H1 (cell line): ENCODE measurements around the gene FGGY. TPM values are rescaled to one million over a fixed set of nuclear protein-coding genes. Genes with fewer than 3 reads are reported as not detected.

Experiments
- CTCF ChIA-PET: fragments of 300-600 bp; sonication (Branson Sonifier 250); formaldehyde crosslinking; loops from one replicate; lab custom pipeline; 2021; ENCODE audit not compliant: partially characterized antibody; lab: Charles Lee
- POLR2A ChIA-PET: fragments of 300-600 bp; sonication (Branson Sonifier 250); formaldehyde crosslinking; loops from one replicate; lab custom pipeline; 2021; ENCODE audit warnings: inconsistent platforms; ENCODE audit not compliant: partially characterized antibody; lab: Charles Lee
- DNase-seq, 2 experiments: peaks; one replicate each; pipeline versions ENCODE4 v3.0.0 to v3.0.0-alpha.2; 2010 to 2022; ENCODE audit warnings: low spot score in 2 of 2, low read depth in 1 of 2, mixed read lengths in 1 of 2
- FAIRE-seq: peaks from 2 replicates; lab custom pipeline; 2011; peaks lifted over from hg19 to GRCh38; lab: Jason Lieb, UNC
- H2AFZ ChIP-seq: 2 replicates; pipeline ENCODE4 v1.8.1; 2012; ENCODE audit warnings: low read length, inconsistent platforms
- H2AK5ac ChIP-seq: 2 replicates; pipeline ENCODE4 v1.6.1; 2013; ENCODE audit warnings: low read depth, low read length
- H2BK120ac ChIP-seq: replicated peaks from 2 replicates; pipeline ENCODE3; 2013; ENCODE audit warnings: low read depth, low read length, inconsistent platforms
- H2BK12ac ChIP-seq: 2 replicates; pipeline ENCODE4 v1.6.1; 2013; ENCODE audit warnings: low read depth, low read length
- H2BK15ac ChIP-seq: 2 replicates; pipeline ENCODE4 v1.6.1; 2013; ENCODE audit warnings: low read length
- H2BK20ac ChIP-seq: 2 replicates; pipeline ENCODE4 v1.6.1; 2013; ENCODE audit warnings: low read length
- H2BK5ac ChIP-seq: 2 replicates; pipeline ENCODE4 v1.6.1; 2013; ENCODE audit warnings: low read depth, low read length
- H3K14ac ChIP-seq: 2 replicates; pipeline ENCODE4 v1.6.1; 2013; ENCODE audit warnings: inconsistent platforms; ENCODE audit not compliant: insufficient read length
- H3K18ac ChIP-seq: 2 replicates; pipeline ENCODE4 v1.6.1; 2013; ENCODE audit warnings: low read length; ENCODE audit errors: extremely low read depth
- H3K23ac ChIP-seq: 2 replicates; pipeline ENCODE4 v1.6.1; 2013; ENCODE audit warnings: inconsistent platforms; ENCODE audit not compliant: insufficient read length
- H3K23me2 ChIP-seq: 2 replicates; pipeline ENCODE4 v1.6.1; 2013; ENCODE audit warnings: low read depth, low read length
- H3K27ac ChIP-seq: 2 replicates; pipeline ENCODE4 v1.6.1; 2011; ENCODE audit warnings: low read depth, low read length, inconsistent platforms
- H3K27me3 ChIP-seq, 4 experiments: replicated peaks in 1 of 4; 1 replicate in 1 of 4; 2 replicates in 3 of 4; pipeline versions ENCODE4 v1.6.1 to v1.8.1; 2011 to 2013; ENCODE audit warnings: low read length in 3 of 4, mild to moderate bottlenecking in 3 of 4, inconsistent platforms in 2 of 4, mixed read lengths in 2 of 4, moderate library complexity in 1 of 4; ENCODE audit not compliant: control insufficient read depth in 3 of 4, insufficient read depth in 3 of 4; ENCODE audit errors: extremely low read depth in 1 of 4
- H3K36me3 ChIP-seq, 4 experiments: 2 replicates each; pipeline versions ENCODE4 v1.6.1 to v1.8.1; 2011 to 2013; ENCODE audit warnings: mild to moderate bottlenecking in 4 of 4, low read length in 3 of 4, moderate library complexity in 2 of 4, control low read depth in 1 of 4, inconsistent platforms in 1 of 4; ENCODE audit not compliant: insufficient read depth in 4 of 4, control insufficient read depth in 2 of 4
- H3K4ac ChIP-seq: replicated peaks from 2 replicates; pipeline ENCODE3; 2013; ENCODE audit warnings: low read length, low read depth, mixed read lengths, inconsistent platforms; ENCODE audit not compliant: insufficient read length
- H3K4me1 ChIP-seq, 4 experiments: replicated peaks in 1 of 4; 1 replicate in 1 of 4; 2 replicates in 3 of 4; pipeline versions ENCODE4 v1.6.1 to v1.8.1; 2011 to 2013; ENCODE audit warnings: low read length in 3 of 4, inconsistent platforms in 2 of 4, mixed read lengths in 1 of 4; ENCODE audit not compliant: insufficient read depth in 4 of 4, control insufficient read depth in 3 of 4
- H3K4me2 ChIP-seq, 2 experiments: 2 replicates each; pipeline versions ENCODE4 v1.6.1 to v1.8.1; 2011 to 2013; ENCODE audit warnings: low read depth in 2 of 2, low read length in 2 of 2, control low read depth in 1 of 2, inconsistent platforms in 1 of 2, mild to moderate bottlenecking in 1 of 2; ENCODE audit not compliant: insufficient read depth in 1 of 2
- H3K4me3 ChIP-seq, 4 experiments: fragments of 200-600, 300-600 bp in 1 of 4; sonication (generic), shearing (Covaris generic), sonication (Bioruptor Twin) in 1 of 4; 2 replicates each; pipeline versions ENCODE4 v1.5.1 to v1.8.1; 2011 to 2016; ENCODE audit warnings: low read length in 4 of 4, low read depth in 3 of 4, control low read depth in 2 of 4, inconsistent platforms in 2 of 4, mild to moderate bottlenecking in 2 of 4, mixed read lengths in 1 of 4, moderate library complexity in 1 of 4; ENCODE audit not compliant: insufficient read depth in 2 of 4; ENCODE audit errors: extremely low read depth in 1 of 4
- H3K56ac ChIP-seq: replicated peaks from 2 replicates; pipeline ENCODE3; 2013; ENCODE audit warnings: low read depth, mild to moderate bottlenecking, mixed read lengths, low read length, inconsistent platforms; ENCODE audit not compliant: insufficient read length
- H3K79me1 ChIP-seq: 2 replicates; pipeline ENCODE4 v1.6.1; 2013; ENCODE audit warnings: low read depth, low read length, control low read depth
- H3K79me2 ChIP-seq, 2 experiments: 2 replicates each; pipeline versions ENCODE4 v1.6.1 to v1.8.1; 2012 to 2013; ENCODE audit warnings: low read length in 2 of 2, mild to moderate bottlenecking in 2 of 2, inconsistent platforms in 1 of 2; ENCODE audit not compliant: insufficient read depth in 2 of 2, control insufficient read depth in 1 of 2
- H3K9ac ChIP-seq, 4 experiments: replicated peaks in 1 of 4; 1 replicate in 1 of 4; 2 replicates in 3 of 4; pipeline versions ENCODE4 v1.6.1 to v1.8.1; 2011 to 2013; ENCODE audit warnings: low read depth in 3 of 4, low read length in 3 of 4, control low read depth in 2 of 4, mild to moderate bottlenecking in 2 of 4, moderate library complexity in 2 of 4, inconsistent platforms in 1 of 4; ENCODE audit errors: extremely low read depth in 1 of 4
- H3K9me3 ChIP-seq, 2 experiments: 2 replicates each; pipeline versions ENCODE4 v1.6.1 to v1.8.1; 2012 to 2013; ENCODE audit warnings: mild to moderate bottlenecking in 2 of 2, moderate library complexity in 2 of 2, control low read depth in 1 of 2, inconsistent platforms in 1 of 2, low read depth in 1 of 2, low read length in 1 of 2, mixed read lengths in 1 of 2; ENCODE audit not compliant: insufficient read depth in 2 of 2
- H4K20me1 ChIP-seq, 2 experiments: replicated peaks in 1 of 2; 2 replicates each; pipeline versions ENCODE3 to v1.8.1; 2011 to 2013; ENCODE audit warnings: inconsistent platforms in 2 of 2, low read length in 2 of 2, mild to moderate bottlenecking in 1 of 2; ENCODE audit not compliant: insufficient read depth in 2 of 2, control insufficient read depth in 1 of 2
- H4K5ac ChIP-seq: 2 replicates; pipeline ENCODE4 v1.6.1; 2013; ENCODE audit warnings: low read length, low read depth, mixed read lengths, inconsistent platforms; ENCODE audit not compliant: insufficient read length
- H4K8ac ChIP-seq: 2 replicates; pipeline ENCODE4 v1.8.0; 2013; ENCODE audit warnings: mild to moderate bottlenecking, moderate library complexity, low read length, inconsistent platforms; ENCODE audit not compliant: insufficient read depth; ENCODE audit errors: extremely low read depth
- H4K91ac ChIP-seq: replicated peaks from 2 replicates; pipeline ENCODE3; 2013; ENCODE audit warnings: low read length, mixed read lengths, inconsistent platforms; ENCODE audit not compliant: insufficient read length
- CEBPB ChIP-seq: IDR thresholded peaks from 2 replicates; pipeline ENCODE4 v1.6.1; 2012; ENCODE audit warnings: low read depth, low read length
- FOSL1 ChIP-seq: IDR thresholded peaks from 2 replicates; pipeline ENCODE4 v1.6.1; 2011; ENCODE audit warnings: mild to moderate bottlenecking, low read depth, low read length, moderate library complexity; ENCODE audit not compliant: insufficient read depth
- KDM1A ChIP-seq: fragments of 200-600, 300-600 bp; sonication (generic); IDR thresholded peaks from 2 replicates; pipeline ENCODE4 v1.7.1; 2016; ENCODE audit warnings: mild to moderate bottlenecking, low read length, borderline replicate concordance
- PHF8 ChIP-seq: fragments of 200-600 bp; sonication (generic); conservative IDR thresholded peaks from 2 replicates; pipeline ENCODE4 v1.7.1; 2012; ENCODE audit warnings: low read depth, mild to moderate bottlenecking, inconsistent platforms, low read length, moderate library complexity
- SIN3A ChIP-seq, 2 experiments: IDR thresholded peaks in 1 of 2; conservative IDR thresholded peaks in 1 of 2; 2 replicates each; pipeline ENCODE4 v1.6.1; 2011 to 2012; ENCODE audit warnings: low read length in 2 of 2, improper control_type of control experiment in 1 of 2, low read depth in 1 of 2, mild to moderate bottlenecking in 1 of 2
- ZNF274 ChIP-seq: IDR thresholded peaks from 2 replicates; pipeline ENCODE4 v1.7.0; 2012; ENCODE audit warnings: low read length, borderline replicate concordance; ENCODE audit errors: extremely low read depth
- WGBS, 2 experiments: shearing (Covaris generic) in 1 of 2; methylation state at CpG; one replicate each; pipeline versions ENCODE4 v1.1.6 to v1.1.7; 2013 to 2015; ENCODE audit warnings: low lambda C conversion rate in 2 of 2, mixed read lengths in 2 of 2, inconsistent platforms in 1 of 2, low coverage in 1 of 2, missing lambda C conversion rate in 1 of 2; ENCODE audit not compliant: insufficient replicate concordance in 2 of 2, insufficient coverage in 1 of 2, insufficient read length in 1 of 2; ENCODE audit errors: extremely low coverage in 1 of 2, missing lambda C conversion rate in 1 of 2; 5-methylcytosine and 5-hydroxymethylcytosine counted together
- polyA plus RNA-seq, 7 experiments: library from polyadenylated mRNA; depleted of rRNA in 3 of 7; stranded (reverse) in 5 of 7; unstranded in 2 of 7; fragments of >200 nt in 5 of 7; fragments of 200-250 nt in 2 of 7; gene quantifications; 1 replicate in 5 of 7; 2 replicates in 1 of 7; 4 replicates in 1 of 7; pipeline versions ENCODE4 v1.2.1 to v1.2.3, GENCODE V29; 2011 to 2013; ENCODE audit warnings: missing spikeins in 2 of 7, mixed read lengths in 2 of 7
- total RNA-seq: library from RNA; stranded (reverse); fragmentation: NEBNext Ultra II Directional; extraction: Animal tissue kit (Norgen Biotek cat#: 25700); gene quantifications from 2 replicates; pipeline ENCODE4 v1.2.1, GENCODE V29; 2021

FGGY gene
- total and polyA plus RNA-seq, 2 of the 8 experiments (the other 6 are each of a cell fraction or from before 2014, with no cell fraction given), result 10.3 to 12.5 TPM

GRCh38 chr1:59292562-59292961, 4.3 kb upstream of the FGGY start:
- FAIRE-seq, result no peak
- Histone ChIP-seq H3K9me3 (no peaks in the 10 kb centered on the region), H3K27ac (no peak overlapping the region), H2BK15ac (no peak overlapping the region), H3K27me3 (no peaks in the 10 kb centered on the region), H4K5ac (no peak overlapping the region), H3K4me1 (peaks cover 0 to 5% (median 1%) of the 10 kb centered on the region in 4 experiments; a peak in 4 of 7 replicates), H4K91ac (no peak overlapping the region), H3K36me3 (no peaks in the 10 kb centered on the region), H3K18ac (no peak overlapping the region), H3K4me3 (no peak overlapping the region), H3K14ac (no peak overlapping the region), H2BK12ac (no peak overlapping the region), H3K79me1 (no peaks in the 10 kb centered on the region), H3K56ac (no peak overlapping the region), H2AFZ (no peak overlapping the region), H3K79me2 (no peaks in the 10 kb centered on the region), H2AK5ac (no peak overlapping the region), H2BK5ac (no peak overlapping the region), H4K20me1 (no peaks in the 10 kb centered on the region), H3K9ac (no peak overlapping the region), H3K23me2 (peaks cover 10% of the 10 kb centered on the region), H2BK120ac (no peak overlapping the region), H3K4ac (no peak overlapping the region), H3K23ac (no peak overlapping the region), H3K4me2 (no peak overlapping the region), H4K8ac (no peak overlapping the region), H2BK20ac (no peak overlapping the region)
- 98% methylated on average over 2 of the region's 2 CpGs; no CpG with 5 or more reads in 1 of the 2 experiments for WGBS, 2 experiments
- no peak for DNase-seq
- ChIA-PET CTCF (interaction anchor here (1.2 to 1.7 kb wide), 2 partner anchors 109 to 407 kb away, joined by 3 to 5 read pairs; no protein-coding TSS in a partner anchor), POLR2A (no interaction called here)
- TF ChIP-seq KDM1A (no peak), ZNF274 (no peak), SIN3A (conservative IDR thresholded peaks at IDR 0.05 in 1 of 2, IDR thresholded peaks at IDR 0.05 in 1 of 2; ENCODE audit: low read depth in 1 of 2, low read length in 2 of 2) (no peak), FOSL1 (no peak), PHF8 (no peak), CEBPB (no peak)
